HL-60 (cell line): Measurements from ENCODE around the gene PTGER4.

Experiments used
- DNase-seq, 2 experiments: peaks; one replicate each; pipeline ENCODE4 v3.0.0-alpha.2; 2010 to 2020; ENCODE audit warnings: low read depth in 1 of 2, low spot score in 1 of 2
- H3K27ac ChIP-seq: fragments of 250-450 bp; sonication (Bioruptor Pico); replicated peaks from 2 replicates; pipeline ENCODE4 v1.5.1; 2020; ENCODE audit warnings: mild to moderate bottlenecking, moderate library complexity
- H3K27me3 ChIP-seq: fragments of 250-450 bp; sonication (Bioruptor Pico); 2 replicates; pipeline ENCODE4 v1.5.1; 2021; ENCODE audit warnings: mild to moderate bottlenecking, moderate library complexity; ENCODE audit not compliant: insufficient read depth, poor library complexity, severe bottlenecking
- H3K4me3 ChIP-seq: replicated peaks from 2 replicates; pipeline ENCODE4 v1.5.1; 2011; ENCODE audit warnings: mild to moderate bottlenecking, control low read depth, low read length; ENCODE audit not compliant: insufficient read depth
- GABPA ChIP-seq: IDR thresholded peaks from 2 replicates; pipeline ENCODE4 v1.6.1; 2012; ENCODE audit warnings: low read depth
- POLR2AphosphoS5 ChIP-seq: IDR thresholded peaks from 2 replicates; pipeline ENCODE4 v1.6.1; 2012; ENCODE audit warnings: low read depth
- SPI1 ChIP-seq: IDR thresholded peaks from 2 replicates; pipeline ENCODE4 v1.6.1; 2012; ENCODE audit warnings: low read depth, mild to moderate bottlenecking, borderline replicate concordance
- TF ChIP-seq, protein P1 (sequence below): IDR thresholded peaks from one replicate; pipeline ENCODE4 v1.5.1; 2011; ENCODE audit warnings: low read length, control low read depth, inconsistent platforms; ENCODE audit not compliant: insufficient read depth
- TF ChIP-seq, protein P2 (sequence below): IDR thresholded peaks from 2 replicates; pipeline ENCODE4 v1.6.1; 2012; ENCODE audit warnings: low read depth; ENCODE audit not compliant: insufficient replicate concordance

Gene PTGER4

DNA sequence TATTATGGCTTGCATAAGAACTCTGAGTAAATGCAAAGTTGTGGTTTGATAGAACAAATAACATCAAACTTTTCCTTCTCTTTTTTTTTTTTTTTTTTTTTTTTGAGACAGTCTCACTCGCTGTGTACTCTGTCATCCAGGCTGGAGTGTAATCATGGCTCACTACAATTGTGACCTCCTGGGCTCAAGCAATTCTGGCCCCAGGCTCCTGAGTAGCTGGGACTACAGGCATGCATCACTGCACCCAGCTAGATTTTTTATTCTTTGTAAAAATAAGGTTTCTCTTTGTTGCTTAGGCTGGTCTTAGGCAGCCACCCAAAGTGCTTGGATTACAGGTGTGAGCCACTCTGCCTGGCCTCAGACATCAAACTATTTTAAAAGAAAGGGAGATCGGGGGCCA is 19.0 kb upstream of the PTGER4 start:
- H3K4me3 ChIP-seq, result no peak overlapping the region
- TF ChIP-seq SPI1, result no peak
- no peak for TF ChIP-seq GABPA
- TF ChIP-seq, protein P1, sequence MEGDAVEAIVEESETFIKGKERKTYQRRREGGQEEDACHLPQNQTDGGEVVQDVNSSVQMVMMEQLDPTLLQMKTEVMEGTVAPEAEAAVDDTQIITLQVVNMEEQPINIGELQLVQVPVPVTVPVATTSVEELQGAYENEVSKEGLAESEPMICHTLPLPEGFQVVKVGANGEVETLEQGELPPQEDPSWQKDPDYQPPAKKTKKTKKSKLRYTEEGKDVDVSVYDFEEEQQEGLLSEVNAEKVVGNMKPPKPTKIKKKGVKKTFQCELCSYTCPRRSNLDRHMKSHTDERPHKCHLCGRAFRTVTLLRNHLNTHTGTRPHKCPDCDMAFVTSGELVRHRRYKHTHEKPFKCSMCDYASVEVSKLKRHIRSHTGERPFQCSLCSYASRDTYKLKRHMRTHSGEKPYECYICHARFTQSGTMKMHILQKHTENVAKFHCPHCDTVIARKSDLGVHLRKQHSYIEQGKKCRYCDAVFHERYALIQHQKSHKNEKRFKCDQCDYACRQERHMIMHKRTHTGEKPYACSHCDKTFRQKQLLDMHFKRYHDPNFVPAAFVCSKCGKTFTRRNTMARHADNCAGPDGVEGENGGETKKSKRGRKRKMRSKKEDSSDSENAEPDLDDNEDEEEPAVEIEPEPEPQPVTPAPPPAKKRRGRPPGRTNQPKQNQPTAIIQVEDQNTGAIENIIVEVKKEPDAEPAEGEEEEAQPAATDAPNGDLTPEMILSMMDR, result no peak

DNA sequence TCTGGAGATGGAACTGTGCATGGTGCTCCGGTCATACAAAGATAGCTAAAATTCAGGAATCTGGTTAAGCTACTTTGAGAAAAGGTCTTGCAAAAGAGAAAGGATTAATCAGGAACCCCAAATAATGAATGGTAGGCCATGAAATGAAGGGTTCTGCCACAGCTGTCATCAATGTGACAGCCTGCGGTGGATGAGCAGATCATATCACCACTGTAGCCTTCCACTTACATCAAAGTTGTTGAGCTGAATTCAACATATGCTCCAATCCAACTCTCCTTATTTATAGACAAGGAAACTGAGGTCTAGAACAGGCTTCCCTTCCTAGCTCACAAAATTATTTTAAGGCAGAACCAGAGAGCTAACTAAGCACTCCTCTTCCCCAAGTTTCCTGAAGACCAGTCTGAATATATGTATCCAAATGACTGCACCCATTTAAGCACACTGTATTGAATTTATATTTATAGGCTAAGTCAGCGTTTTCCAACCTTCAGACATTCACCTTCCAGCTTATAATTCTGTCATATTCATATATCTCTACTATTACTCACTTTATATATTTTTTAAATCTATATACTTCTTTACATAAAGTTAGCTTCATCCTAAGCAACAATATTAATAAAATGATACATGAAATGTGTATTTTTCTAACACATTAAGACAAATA is 13.9 kb upstream of the PTGER4 start:
- TF ChIP-seq GABPA (no peak), SPI1 (no peak), POLR2AphosphoS5 (no peak)
- TF ChIP-seq, protein P1, result no peak
- TF ChIP-seq, protein P2, sequence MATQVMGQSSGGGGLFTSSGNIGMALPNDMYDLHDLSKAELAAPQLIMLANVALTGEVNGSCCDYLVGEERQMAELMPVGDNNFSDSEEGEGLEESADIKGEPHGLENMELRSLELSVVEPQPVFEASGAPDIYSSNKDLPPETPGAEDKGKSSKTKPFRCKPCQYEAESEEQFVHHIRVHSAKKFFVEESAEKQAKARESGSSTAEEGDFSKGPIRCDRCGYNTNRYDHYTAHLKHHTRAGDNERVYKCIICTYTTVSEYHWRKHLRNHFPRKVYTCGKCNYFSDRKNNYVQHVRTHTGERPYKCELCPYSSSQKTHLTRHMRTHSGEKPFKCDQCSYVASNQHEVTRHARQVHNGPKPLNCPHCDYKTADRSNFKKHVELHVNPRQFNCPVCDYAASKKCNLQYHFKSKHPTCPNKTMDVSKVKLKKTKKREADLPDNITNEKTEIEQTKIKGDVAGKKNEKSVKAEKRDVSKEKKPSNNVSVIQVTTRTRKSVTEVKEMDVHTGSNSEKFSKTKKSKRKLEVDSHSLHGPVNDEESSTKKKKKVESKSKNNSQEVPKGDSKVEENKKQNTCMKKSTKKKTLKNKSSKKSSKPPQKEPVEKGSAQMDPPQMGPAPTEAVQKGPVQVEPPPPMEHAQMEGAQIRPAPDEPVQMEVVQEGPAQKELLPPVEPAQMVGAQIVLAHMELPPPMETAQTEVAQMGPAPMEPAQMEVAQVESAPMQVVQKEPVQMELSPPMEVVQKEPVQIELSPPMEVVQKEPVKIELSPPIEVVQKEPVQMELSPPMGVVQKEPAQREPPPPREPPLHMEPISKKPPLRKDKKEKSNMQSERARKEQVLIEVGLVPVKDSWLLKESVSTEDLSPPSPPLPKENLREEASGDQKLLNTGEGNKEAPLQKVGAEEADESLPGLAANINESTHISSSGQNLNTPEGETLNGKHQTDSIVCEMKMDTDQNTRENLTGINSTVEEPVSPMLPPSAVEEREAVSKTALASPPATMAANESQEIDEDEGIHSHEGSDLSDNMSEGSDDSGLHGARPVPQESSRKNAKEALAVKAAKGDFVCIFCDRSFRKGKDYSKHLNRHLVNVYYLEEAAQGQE, result no peak
- no peaks in the 10 kb centered on the region for H3K27me3 ChIP-seq

More for the DNA sequence above, 19.0 kb upstream of the PTGER4 start:
- Histone ChIP-seq H3K27me3 (no peaks in the 10 kb centered on the region), H3K27ac (no peak overlapping the region)
- DNase-seq, result no peak

GRCh38 chr5:40666657-40667056 is 13.1 kb upstream of the PTGER4 start:
- TF ChIP-seq, protein P2, result no peak
- TF ChIP-seq, protein P1, result no peak
- Histone ChIP-seq H3K4me3 (no peak overlapping the region), H3K27ac (no peak overlapping the region), H3K27me3 (no peaks in the 10 kb centered on the region)
- DNase-seq, result no peak

More for the DNA sequence above, 13.9 kb upstream of the PTGER4 start:
- DNase-seq, result no peak
- no peak overlapping the region for H3K27ac ChIP-seq
- no peak overlapping the region for H3K4me3 ChIP-seq

DNA sequence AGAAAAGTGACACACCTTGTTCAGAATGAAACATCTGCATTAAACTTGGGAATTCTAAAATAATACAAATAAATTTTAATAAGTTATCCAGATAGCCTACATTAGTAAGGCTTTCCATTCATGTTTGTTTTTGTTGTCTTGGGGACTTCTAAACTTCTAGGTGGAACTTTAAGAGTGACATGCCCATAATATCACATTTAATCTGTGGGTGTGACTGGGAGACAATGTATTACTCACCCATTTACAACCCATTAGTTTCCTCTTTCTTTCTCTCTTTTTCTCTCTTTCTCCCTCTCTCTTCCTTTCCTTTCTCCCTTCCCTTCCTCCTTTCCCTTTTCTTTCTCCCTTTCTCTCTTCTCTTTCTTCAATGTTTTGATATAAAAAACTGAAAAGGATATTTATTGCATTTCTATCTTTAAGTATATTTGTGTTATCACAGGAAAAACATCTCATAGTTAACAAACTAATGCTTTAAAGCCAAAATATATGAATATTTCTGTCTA is 12.5 kb upstream of the PTGER4 start:
- H3K27me3 ChIP-seq, result no peaks in the 10 kb centered on the region
- TF ChIP-seq SPI1, result no peak
- H3K4me3 ChIP-seq, result no peak overlapping the region
- no peak overlapping the region for H3K27ac ChIP-seq
- no peak for DNase-seq
